DMS 273 treated with DMSO at 0.1 percent for 48 hours (cell line): ENCODE measurements around the gene ZNF578.
"Not testable (repeated sequence)": the region's sequence is repeated elsewhere in the genome, so short reads cannot be mapped to it uniquely, and the experiment has no call there.

Experiments used
- DNase-seq: peaks from one replicate; lab custom pipeline; 2025; lab: John Stamatoyannopoulos, UW

The ZNF578 gene

DNA sequence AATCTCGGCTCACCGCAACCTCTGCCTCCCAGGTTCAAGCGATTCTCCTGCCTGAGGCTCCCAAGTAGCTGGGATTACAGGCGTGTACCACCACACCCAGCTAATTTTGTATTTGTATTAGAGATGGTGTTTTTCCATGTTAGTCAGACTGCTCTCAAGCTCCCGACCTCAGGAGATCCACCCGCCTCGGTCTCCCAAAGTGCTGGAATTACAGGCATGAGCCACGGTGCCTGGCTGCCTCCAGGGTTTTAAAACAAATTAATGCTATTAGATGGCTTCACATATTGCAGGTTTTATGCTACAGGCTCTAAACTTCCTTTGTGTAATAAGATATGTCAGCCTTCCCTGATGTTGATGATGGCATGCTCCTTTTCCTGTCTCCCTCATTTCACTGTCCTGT, 108.3 kb downstream of the ZNF578 start:
- not testable (repeated sequence) for DNase-seq
